ENCODE data around the gene ATOSB.

ATOSB gene

GRCh38 chr9:35079426-35080341 lies 36.0 kb downstream of the ATOSB start, which contains the start of gene FANCG:
Gene FANCG, minus strand, starts transcription at chr9:35079942. Its CDS starts 418 bp downstream, at chr9:35079524.
- peak; percentile 87 for DNase-seq

- no peak for DNase-seq
These were observed 36.6 kb downstream of the ATOSB start for GRCh38 chr9:35079041-35079425.

GRCh38 chr9:35078066-35078465 lies 37.6 kb downstream of the ATOSB start:
- DNase-seq: no peak

GRCh38 chr9:35076848-35077247 lies 38.8 kb downstream of the ATOSB start:
- DNase-seq: no peak

GRCh38 chr9:35075358-35075757 lies 40.3 kb downstream of the ATOSB start:
- no peak for DNase-seq

- DNase-seq: no peak
These were observed 40.9 kb downstream of the ATOSB start for GRCh38 chr9:35074791-35075190.

GRCh38 chr9:35074141-35074540 lies 41.5 kb downstream of the ATOSB start:
- no peak for DNase-seq

- DNase-seq: no peak
These were observed 42.4 kb downstream of the ATOSB start for GRCh38 chr9:35073279-35073612.

- peak; percentile 98 for DNase-seq
These were observed 43.0 kb downstream of the ATOSB start, which contains the start of gene VCP for GRCh38 chr9:35072461-35073278. Gene VCP, minus strand, starts transcription at chr9:35072625. Its CDS starts 272 bp downstream, at chr9:35072353.

GRCh38 chr9:35071814-35072460 lies 43.7 kb downstream of the ATOSB start:
- DNase-seq: peak; percentile 75

- no peak for DNase-seq
These were observed 44.5 kb downstream of the ATOSB start for GRCh38 chr9:35070823-35071813.

GRCh38 chr9:35069020-35069419 lies 46.6 kb downstream of the ATOSB start:
- no peak for DNase-seq

GRCh38 chr9:35067056-35067455 lies 48.6 kb downstream of the ATOSB start:
- DNase-seq: no peak

- DNase-seq: no peak
These were observed 55.0 kb downstream of the ATOSB start for GRCh38 chr9:35060548-35061207.

- DNase-seq: no peak
These were observed 56.2 kb downstream of the ATOSB start for GRCh38 chr9:35059438-35059837.

- no peak for DNase-seq
These were observed 58.4 kb downstream of the ATOSB start for GRCh38 chr9:35057271-35057620.

- no peak for DNase-seq
These were observed 58.9 kb downstream of the ATOSB start for GRCh38 chr9:35056571-35057270.

- DNase-seq: no peak
These were observed 60.6 kb downstream of the ATOSB start for GRCh38 chr9:35054871-35055644.

GRCh38 chr9:35054185-35054835 lies 61.4 kb downstream of the ATOSB start:
- DNase-seq: no peak

All from activated naive CD4-positive, alpha-beta T cell treated with Interleukin-2 at 50 U/mL for 16 hours (primary cell).